GM18909 (cell line): ENCODE measurements around the gene CPLX1.
"Not testable (repeated sequence)": the region's sequence is repeated elsewhere in the genome, so short reads cannot be mapped to it uniquely, and the experiment has no call there.

Source experiments
- ATAC-seq: cut with Tn5 transposase; IDR thresholded peaks from one replicate; pipeline ENCODE4 v1.9.1; 2021; ENCODE audit warnings: mild to moderate bottlenecking; ENCODE audit not compliant: unreplicated experiment, poor library complexity

The CPLX1 gene

GRCh38 chr4:822361-823175 is 3.4 kb downstream of the CPLX1 start:
- ATAC-seq, result no peak

GRCh38 chr4:821631-822030 is 4.3 kb downstream of the CPLX1 start:
- ATAC-seq, result no peak

- ATAC-seq, result no peak
Observed at GRCh38 chr4:821181-821591, 4.7 kb downstream of the CPLX1 start.

GRCh38 chr4:820230-821172 is 5.4 kb downstream of the CPLX1 start:
- ATAC-seq, result no peak

- no peak for ATAC-seq
Observed at GRCh38 chr4:819401-820229, 6.3 kb downstream of the CPLX1 start.

GRCh38 chr4:818106-818921 is 7.6 kb downstream of the CPLX1 start:
- no peak for ATAC-seq

GRCh38 chr4:815464-816146 is 10.3 kb downstream of the CPLX1 start:
- ATAC-seq, result no peak

- ATAC-seq, result no peak
Observed at GRCh38 chr4:814312-814850, 11.5 kb downstream of the CPLX1 start.

- no peak for ATAC-seq
Observed at GRCh38 chr4:813900-814299, 12.0 kb downstream of the CPLX1 start.

- no peak for ATAC-seq
Observed at GRCh38 chr4:808860-809570, 16.9 kb downstream of the CPLX1 start.

GRCh38 chr4:807792-808191 is 18.1 kb downstream of the CPLX1 start:
- no peak for ATAC-seq

- not testable (repeated sequence) for ATAC-seq
Observed at GRCh38 chr4:806979-807378, 18.9 kb downstream of the CPLX1 start.

GRCh38 chr4:804804-805203 is 21.1 kb downstream of the CPLX1 start:
- no peak for ATAC-seq

- ATAC-seq, result no peak
Observed at GRCh38 chr4:803884-804283, 22.0 kb downstream of the CPLX1 start.

GRCh38 chr4:801436-802124 is 24.3 kb downstream of the CPLX1 start:
- ATAC-seq, result no peak

GRCh38 chr4:797066-797465 is 28.9 kb downstream of the CPLX1 start:
- no peak for ATAC-seq

- ATAC-seq, result no peak
Observed at GRCh38 chr4:796206-796605, 29.7 kb downstream of the CPLX1 start.

- ATAC-seq, result no peak
Observed at GRCh38 chr4:795726-796119, 30.2 kb downstream of the CPLX1 start.
